Stimulated activated CD4-positive, alpha-beta T cell treated with anti-CD3 and anti-CD28 coated beads, Interleukin-15, amount 100 ng/mL, for 48 hours (primary cell): ENCODE measurements around the gene SYCN.
"Not testable (repeated sequence)": the region's sequence is repeated elsewhere in the genome, so short reads cannot be mapped to it uniquely, and the experiment has no call there.

ENCODE experiments used
- DNase-seq, 2 donors: peaks; one replicate each; pipeline ENCODE4 v3.0.0-alpha.2; 2020; ENCODE audit warnings: low read depth in 2 of 2

SYCN gene, protein sequence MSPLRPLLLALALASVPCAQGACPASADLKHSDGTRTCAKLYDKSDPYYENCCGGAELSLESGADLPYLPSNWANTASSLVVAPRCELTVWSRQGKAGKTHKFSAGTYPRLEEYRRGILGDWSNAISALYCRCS

DNA sequence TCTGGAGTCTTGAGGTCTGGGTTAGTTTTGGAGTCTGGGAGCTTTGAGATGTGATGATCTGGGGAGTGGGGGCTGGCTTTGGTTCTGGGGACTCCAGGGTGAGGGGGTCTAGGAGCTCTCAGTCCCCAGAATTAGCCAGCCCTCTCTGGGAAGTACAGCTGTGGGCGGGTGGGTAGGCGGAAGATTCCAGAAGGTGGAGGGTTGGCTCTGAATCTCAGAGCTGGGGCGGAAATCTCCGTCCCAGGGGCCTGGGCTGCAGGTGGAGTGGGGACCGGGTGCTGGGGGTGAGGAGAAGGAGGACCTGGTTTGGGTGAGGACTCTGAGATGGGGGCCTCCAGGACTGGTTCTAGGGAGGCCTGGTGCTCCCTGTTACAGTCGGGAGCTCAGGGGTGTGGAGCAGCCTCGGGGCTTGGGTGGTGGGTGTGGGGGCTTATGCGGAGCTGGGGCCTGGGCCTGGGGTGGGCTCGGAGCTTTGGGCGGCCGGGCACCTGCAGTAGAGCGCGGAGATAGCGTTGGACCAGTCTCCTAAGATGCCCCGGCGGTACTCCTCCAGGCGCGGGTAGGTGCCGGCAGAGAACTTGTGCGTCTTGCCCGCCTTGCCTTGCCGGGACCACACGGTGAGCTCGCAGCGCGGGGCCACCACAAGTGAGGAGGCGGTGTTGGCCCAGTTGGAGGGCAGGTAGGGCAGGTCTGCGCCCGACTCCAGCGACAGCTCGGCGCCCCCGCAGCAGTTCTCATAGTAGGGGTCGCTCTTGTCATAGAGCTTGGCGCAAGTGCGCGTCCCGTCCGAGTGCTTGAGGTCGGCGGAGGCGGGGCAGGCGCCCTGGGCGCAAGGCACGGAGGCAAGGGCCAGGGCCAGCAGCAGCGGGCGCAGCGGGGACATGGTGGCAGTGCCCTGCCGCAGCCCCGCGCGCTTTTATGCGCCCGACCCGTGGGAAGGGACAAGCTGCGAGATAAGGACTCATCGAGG is at the start of gene SYCN:
SYCN (minus strand) TSS at position 892 of the 970 bp plus-strand sequence; CDS start at position 883, 9 bp downstream.
- no peak for DNase-seq

DNA sequence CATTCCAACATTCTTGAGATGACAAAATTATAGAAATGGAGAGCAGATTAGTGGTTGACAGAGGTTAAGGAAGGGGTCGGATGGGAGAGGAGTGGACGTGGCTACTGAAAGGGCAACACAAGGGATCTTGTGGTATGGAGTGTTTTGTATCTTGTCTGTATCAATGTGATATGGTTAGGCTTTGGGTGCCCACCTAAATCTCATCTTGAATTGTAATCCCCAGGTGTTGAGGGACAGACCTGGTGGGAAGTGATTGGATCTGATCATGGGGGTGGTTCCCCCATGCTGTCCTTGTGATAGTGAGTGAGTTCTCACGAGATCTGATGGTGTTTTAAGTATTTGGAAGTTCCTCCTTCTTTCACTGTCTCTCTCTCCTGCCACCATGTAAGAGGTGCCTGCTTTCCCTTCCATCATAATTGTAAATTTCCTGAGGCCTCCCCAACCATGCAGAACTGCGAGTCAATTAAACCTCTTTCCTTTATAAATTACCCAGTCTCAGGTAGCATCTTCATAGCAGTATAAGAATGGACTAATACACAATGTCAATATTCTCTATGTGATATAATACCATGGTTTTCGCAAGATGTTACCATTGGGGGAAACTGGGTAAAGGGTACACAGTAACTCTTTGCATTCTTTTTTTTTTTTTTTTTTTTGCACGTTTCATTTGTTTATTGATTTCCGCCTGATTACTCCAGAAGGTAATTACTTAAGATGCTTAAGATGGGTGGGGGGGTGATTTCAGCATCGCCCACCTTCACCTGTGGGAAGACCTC is 49.5 kb upstream of the SYCN start:
- no peak for DNase-seq

DNA sequence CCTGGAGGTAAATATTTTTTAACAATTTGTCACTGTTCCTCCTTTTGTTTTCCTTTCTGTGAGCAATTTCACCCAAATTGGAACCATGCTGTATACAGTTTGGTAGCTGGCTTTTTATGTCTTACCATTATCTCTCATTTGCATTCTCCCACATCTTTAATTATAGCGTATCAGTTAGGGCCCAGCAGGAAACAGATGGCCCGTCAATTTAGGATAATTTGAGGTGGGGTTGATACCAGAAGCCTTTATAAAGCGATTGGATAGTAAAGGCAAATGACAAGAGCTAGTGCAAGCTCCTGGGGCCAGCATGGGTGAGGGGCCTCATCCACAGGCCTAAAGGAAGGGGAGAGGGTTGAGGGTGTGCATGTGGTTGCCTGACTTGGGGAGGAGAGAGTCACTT is 48.4 kb upstream of the SYCN start:
- no peak for DNase-seq

DNA sequence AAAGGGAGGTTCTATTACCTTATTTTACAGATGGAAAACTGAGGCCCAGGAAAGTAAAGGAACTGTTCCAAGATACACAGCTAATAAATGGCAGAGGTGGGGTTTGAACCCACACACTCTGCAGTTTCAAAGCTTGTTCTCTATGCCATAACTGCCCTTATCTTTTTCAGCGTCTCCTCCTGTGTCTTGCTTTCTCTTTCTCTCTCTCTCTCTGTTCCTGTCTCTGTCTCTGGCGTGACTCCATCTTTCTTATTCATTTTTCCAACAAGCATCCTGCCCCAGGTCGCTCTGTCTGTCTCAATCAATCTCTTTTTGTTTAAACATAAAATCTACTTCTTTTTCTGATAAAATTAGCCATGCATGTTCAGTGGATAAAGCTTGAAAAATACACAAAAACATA is 47.8 kb upstream of the SYCN start:
- no peak for DNase-seq

DNA sequence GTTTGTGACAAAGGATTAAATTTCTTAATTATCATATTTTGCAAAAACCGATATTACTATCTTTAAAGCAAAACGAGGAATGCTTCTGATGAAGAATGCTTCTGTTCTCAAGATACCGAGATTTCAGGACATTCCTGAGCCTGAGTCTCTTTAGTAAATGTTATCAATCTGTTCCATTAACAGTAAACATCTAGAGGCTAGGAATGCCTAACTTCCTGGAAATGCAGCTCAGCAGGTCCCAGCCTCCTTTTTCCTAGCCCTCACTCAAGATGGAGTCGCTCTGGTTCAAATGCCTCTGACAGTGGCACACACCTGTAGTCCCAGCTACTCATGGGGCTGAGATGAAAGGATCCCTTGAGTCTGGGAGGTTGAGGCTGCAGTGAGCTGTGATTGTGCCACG is 47.0 kb upstream of the SYCN start:
- DNase-seq = no peak

DNA sequence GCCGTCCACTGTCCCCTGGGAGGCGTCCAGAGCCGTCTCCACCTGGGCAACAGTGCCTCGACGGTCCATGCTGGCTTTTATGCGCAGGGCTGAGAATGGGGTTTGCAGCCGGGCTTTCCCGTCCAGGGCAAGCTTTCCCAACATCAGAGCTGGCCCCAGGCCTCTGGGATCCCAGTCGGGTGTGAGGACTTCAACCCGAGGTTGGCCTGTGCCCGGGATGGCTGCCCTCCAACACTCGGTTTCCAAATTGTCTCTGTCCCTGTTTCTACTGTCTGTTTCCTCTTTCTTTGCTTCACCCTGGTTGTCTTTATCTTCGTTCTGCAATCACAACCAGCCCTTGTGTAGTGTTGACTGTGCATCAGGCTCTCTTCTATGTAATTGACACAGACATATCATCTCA is 44.7 kb upstream of the SYCN start, which contains the start of gene IFNL4:
IFNL4 (minus strand) TSS at position 51 of the 400 bp plus-strand sequence.
- DNase-seq = no peak

DNA sequence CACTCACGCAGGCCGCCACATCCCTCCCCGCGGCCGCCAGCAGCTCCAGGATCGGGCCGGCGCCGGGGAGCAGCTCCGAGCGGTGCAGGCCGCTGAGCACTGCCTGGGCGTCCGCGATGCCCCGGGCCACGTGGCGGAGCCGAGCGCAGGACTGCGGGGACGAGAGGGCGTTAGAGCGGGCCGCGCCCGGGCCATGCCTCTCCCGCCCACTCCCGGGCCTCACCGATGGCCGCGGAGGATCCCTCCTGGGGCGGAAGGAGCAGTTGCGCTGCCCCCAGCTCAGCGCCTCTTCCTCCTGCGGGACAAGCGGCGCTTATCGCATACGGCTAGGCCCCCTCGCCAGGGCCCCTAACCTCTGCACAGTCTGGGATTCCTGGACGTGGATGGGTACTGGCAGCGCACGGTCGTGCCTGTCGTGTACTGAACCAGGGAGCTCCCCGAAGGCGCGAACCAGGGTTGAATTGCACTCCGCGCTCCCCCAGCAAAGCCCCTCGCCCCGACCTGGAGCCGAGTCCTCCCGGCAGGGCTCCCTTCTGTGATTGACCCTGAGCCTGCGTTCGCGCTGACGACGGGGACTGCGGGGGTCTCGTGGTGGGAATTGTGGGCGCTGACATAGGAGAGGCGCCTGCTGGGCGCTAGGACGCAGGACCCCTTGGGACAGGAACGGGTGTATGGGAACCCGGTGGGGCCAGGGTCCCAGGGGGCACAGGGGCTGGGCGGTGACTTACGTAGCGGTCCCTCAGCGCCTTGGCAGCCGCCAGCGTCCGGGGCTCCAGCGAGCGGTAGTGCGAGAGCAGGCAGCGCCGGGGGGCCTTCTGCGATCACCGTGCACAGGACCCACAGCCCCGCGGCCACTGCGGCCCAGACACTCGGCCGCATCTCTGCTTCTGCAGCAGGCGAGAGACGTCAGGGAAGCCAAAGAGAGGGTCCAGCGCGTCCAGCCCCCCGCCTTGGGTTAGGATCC is 43.9 kb upstream of the SYCN start:
- DNase-seq = no peak

DNA sequence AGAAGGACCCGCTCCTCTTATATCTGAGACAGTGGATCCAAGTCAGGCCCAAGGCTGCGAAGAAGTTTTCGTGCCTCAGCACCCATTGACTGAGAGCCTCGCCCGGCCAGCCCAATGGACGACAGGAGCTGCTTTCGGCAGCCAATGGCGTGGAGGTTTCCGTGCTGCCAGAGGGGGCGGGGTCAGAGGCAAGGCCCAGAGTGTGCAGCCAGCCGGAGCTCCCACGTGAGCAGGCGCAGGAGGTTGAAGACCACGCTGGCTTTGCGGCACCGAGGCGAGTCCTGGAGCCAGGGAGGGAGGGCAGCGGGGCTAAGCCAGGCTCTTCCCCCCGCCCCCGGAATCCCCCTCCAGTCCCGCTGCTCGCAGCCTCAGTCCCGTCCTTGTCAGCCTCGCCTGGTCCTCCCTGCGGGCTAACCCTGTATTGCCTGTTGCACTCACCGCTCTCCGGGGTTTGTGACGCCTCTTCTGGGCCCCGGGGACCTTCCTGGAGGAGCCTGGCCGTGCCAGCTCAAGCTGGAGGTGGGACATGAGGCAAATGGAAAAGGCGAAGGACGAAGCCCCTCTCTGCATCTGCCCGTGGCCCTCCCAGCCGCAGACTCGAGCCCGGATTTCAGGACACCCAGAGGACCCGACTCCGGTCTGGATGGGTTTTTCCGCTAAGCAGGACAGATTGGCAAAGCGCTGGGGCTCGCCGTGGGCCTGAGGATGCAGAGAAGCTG is 43.0 kb upstream of the SYCN start:
- peak in 1 of 2 donors; percentile 24 for DNase-seq

DNA sequence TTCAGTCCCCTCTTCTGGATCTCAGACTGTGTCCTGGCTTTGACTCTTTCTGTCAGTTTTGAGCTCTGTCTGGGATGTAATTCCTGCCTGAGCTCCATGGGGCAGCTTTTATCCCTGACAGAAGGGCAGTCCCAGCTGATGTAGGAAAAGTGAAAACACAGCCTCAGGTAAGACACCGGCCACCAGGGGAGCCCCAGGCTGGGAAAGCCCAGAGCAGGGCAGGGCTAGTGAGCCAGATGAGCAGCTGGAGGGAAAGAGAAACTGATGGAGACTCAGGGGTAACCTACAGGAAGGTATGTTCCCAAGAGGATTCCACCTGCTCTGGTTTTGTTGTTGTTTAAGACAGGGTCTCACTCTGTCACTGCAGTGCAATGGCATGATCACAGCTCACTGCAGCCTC is 41.1 kb upstream of the SYCN start:
- DNase-seq = not testable (repeated sequence)

DNA sequence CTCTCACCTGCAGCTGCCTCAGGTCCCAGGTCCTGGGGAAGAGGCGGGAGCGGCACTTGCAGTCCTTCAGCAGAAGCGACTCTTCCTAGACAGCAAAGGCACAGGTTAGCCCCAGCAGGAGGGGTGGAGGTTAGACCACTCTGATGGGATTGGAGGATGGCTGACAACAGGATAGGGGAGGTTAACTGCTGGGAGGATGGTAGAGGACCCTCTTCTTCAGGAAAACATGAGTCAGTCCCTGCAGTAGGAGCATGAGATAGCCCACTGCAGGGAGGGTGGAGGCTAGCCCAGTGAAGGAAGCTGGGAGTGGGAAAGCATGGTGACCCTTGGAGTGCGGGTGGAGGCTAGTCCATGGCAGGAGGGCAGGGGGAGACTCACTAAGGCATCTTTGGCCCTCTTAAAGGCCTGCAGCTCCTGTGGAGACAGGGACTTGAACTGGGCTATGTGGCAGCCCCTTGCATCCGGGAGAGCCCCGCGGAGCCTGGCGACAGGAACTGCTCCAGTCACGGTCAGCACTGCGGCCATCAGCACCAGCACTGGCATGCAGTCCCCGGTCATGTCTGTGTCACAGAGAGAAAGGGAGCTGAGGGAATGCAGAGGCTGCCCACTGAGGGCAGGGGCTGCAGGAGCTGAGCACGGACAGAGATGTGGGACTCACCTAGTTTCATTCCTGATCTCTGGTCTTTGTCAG is 40.5 kb upstream of the SYCN start, which contains the start of gene IFNL3:
IFNL3 (minus strand) TSS at position 597 of the 691 bp plus-strand sequence; CDS start at position 558, 39 bp downstream.
- not testable (repeated sequence) for DNase-seq

DNA sequence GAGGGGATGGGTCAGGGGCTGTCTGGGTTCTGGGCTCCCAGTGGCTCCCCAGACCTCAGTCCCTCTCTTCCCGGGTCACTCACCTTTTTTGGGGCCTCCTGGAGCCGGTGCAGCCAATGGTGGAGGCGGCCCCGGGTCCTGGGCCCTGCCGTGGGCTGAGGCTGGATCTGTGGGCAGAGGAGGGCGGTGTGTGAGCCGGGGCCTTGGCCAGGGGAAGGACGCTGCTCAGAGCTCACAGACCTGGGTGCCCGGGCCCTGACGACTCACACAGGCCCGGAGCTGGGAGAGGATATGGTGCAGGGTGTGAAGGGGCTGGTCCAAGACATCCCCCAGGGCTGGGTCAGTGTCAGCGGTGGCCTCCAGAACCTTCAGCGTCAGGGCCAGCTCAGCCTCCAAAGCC is 39.7 kb upstream of the SYCN start:
- DNase-seq = not testable (repeated sequence)

DNA sequence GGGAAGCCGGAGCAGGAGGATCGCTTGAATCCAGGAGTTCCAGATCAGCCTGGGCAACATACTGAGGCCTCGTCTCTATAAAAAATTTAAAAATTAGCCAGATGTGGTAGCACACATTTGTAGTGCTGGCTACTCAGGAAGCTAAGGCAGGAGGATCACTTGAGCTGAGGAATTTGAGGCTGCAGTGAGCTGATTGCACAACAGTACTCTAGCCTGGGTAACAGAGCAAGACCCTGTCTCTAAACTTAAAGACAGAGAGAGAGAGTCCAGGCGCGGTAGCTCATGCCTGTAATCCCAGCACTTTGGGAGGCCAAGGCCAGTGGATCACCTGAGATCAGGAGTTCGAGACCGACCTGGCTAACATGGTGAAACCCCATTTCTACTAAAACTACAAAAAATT is 36.4 kb upstream of the SYCN start:
- no peak for DNase-seq

DNA sequence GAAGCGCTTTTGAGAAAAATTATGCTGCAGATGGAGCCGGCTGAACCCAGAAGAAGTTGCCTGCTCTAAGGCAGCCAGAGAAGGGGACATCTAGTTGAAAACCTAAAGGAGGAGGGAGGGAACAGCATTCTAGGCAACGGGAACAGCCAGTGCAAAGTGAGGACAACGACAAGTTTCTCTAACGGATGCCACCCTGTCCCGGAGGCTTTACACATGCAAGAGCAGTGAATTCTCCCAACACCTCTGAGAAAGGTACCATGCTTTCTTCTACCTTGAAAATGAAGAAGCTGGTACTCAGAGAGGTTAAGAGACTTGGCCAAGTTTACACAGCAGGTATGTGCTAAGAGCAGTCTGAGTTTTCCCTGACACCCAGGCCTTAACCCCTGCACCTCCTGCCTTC is 34.9 kb upstream of the SYCN start:
- no peak for DNase-seq

DNA sequence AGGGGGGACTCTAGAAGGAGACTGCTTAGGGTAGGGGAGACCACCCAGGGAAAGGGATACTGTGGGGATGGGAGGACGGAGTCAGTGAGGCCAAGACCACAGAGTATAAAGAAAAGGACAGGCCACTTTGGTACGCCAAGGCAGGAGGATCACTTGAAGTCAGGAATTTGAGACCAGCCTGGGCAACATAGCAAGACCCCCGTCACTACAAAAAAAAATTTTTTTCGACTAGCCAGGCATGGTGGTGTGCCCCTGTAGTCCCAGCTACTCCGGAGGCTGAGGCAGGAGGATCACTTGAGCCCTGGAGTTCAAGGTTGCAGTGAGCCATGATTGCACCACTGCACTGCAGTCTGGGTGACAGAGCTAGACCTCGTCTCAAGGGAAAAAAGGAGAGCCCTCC is 34.1 kb upstream of the SYCN start:
- DNase-seq = no peak

DNA sequence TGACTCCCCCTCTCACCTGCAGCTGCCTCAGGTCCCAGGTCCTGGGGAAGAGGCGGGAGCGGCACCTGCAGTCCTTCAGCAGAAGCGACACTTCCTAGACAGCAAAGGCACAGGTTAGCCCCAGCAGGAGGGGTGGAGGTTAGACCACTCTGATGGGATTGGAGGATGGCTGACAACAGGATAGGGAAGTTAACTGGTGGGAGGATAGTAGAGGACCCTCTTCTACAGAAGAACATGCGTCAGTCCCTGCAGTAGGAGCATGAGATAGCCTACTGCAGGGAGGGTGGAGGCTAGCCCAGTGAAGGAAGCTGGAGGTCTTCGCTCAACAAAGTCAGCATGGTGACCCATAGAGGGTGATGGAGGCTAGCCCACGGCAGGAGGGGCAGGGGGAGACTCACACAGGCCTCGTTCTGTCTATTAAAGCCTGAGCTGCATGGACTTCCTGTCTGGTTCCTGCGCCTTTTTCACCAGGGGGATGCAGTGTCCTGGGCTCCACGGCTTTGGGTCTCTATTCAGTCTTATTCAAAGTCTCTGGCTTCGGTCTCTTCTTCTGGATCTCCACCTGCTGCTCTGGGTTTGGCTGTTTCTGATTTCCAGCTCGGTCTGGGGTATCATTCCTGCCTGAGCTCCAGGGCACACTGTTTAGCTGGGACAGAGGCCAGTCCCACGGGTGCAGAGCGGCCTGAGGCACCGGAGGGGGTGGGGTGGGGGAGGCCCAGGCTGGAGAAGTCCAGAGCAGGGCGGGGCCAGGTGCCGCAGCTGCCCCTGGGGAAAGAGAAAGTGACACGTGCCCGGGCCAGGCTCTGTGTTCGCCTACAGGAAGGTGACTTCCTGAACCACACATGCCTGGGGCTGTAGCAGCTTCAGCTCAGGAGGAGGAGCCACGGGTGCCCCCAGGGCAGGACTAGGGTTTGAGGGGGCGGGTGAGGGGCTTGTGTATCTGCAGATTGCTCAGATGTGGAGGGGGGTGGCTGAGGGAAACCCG is 33.4 kb upstream of the SYCN start:
- peak; percentile 12 to 27 for DNase-seq

DNA sequence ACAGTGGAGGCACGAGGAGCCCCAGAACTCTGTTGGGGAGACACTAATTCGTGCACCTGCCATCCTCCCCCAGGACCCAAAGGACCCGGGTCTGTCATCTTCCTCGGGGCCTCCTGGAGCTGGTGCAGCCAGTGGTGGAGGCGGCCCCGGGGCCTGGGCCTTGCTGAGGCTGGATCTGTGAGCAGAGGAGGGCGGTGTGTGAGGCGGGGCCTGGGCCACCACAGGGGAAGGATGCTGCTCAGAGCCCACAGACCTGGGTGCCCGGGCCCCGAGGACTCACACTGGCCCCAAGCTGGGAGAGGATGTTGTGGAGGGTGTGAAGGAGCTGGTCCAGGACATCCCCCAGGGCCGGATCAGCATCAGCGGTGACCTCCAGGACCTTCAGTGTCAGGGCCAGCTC is 32.5 kb upstream of the SYCN start:
- DNase-seq = no peak

DNA sequence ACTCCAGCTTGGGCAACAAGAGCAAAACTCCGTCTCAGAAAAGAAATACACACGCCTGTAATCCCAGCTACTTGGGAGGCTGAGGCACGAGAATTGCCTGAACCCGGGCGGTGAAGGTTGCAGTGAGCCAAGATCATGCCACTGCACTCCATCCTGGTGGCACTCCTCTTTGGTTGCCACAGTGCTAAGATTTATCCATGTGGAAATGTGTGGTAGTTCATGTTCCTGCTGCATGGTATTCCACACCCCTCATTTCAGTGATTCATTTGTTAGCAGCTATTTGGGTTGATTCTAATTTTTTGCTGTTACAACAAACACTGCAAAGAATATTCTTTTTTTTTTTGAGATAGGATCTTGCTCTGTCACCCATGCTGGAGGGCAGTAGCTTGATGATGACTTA is 28.6 kb upstream of the SYCN start:
- no peak for DNase-seq

DNA sequence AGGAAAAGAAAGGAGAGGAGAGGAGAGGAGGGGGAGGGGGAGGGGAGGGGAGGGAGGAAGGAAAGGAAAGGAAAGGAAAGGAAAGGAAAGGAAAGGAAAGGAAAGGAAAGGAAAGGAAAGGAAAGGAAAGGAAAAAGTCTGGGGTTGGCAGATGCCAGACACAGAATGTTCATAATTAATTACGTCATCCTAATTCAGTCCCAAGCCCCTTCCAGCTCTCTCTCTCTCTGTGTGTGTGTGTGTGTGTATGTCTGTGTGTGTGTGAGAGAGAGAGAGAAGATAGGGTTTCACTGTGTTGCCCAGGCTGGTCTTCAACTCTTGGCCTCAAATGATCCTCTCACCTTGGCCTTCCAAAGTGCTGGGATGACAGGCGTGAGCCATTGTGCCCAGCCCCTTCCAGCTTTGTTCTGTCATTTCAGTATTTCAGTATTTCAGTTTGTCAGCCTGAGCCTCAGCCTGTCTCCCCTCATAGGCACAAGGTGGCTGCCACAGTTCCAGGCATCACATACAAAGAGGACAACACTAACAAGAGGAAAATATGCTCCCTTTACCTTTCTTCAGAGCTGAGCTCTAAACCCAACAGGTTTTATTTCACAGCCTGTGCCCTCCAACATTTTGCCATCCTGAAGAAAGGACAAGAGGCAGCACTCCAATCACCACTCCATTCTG is 26.2 kb upstream of the SYCN start:
- no peak for DNase-seq
